ENCODE data around the gene POLR1G. TPM values are rescaled to one million over a fixed set of nuclear protein-coding genes. Genes with fewer than 3 reads are reported as not detected.

The POLR1G gene
- total RNA-seq, 1 donor from 2014 or later, result 26.5 TPM

DNA sequence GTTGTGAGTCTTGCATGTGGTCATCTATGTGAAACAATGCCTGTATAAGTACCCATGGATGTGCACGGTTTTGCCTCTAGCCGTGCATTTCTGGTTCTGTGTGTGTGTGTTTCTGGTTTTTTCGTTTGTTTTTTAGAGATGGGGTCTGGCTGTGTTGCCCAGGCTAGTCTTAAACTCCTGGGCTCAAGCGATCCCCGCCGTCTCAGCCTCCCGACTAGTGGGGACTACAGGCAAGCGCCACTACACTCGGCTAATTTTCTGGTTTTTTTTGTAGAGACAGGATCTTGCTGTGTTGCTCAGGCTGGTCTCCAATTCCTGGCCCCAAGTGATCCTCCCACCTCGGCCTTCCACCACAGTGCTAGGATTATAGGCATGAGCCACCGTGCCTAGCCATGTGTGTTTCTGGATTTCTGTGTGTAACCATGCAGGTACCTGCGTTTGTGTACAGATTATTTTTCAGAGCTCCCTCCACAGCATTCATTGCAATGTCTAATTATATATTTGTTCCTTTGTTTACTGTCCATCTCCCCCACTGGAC, 45.5 kb downstream of the POLR1G start:
- Mint-ChIP-seq H3K36me3 (ENCODE audit: low read depth) (no peaks in the 10 kb centered on the region), H3K4me3 (peak overlapping the region; percentile 88), H3K27me3 (peaks cover 18% of the 10 kb centered on the region), H3K27ac (peak overlapping the region; percentile 96), H3K4me1 (peaks cover 45% of the 10 kb centered on the region), H3K9me3 (no peaks in the 10 kb centered on the region)
- no peak for DNase-seq
- intact Hi-C loops (cut with micrococcal nuclease), result loop anchor here (1.0 kb wide), 2 partner anchors 9 to 26 kb away; no protein-coding TSS in a partner anchor

DNA sequence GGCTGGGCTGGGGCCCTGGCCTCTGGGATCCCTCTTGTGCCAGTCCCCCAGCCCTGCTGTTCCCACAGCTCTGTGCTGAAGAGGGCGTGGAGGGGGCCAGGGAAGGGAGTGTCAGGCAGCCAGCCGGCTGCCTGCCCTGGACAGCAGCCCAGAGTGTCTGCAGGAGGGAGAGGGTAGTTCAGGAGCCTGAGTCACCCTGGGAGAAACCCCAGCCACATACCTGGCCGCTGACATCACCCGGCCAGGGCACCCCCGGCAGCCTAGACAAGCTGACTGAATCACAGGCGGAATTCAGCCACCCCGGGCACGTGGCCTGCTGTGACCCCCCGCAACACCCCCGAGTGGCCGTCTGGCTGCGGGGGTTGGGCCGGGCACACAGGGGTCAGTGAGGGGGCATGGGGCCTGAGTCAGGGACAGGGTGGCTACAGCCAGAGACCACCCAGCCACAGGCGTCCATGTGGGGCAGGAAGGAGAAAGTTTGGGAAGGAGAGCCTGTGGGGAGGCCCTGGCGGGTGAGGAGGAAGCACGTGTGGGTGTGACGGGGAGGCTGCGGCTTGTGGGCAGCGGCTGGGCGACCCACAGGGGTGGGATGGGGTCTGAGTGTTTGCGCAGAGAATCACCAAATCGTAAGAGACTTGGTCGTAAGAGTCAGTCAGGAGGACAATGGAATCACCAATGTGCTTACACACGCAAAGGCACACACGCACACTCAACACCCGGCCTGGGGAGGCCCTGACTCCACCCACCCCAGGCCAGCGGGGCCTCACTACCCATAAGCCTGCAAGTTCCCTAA, 49.5 kb downstream of the POLR1G start:
- H3K36me3 Mint-ChIP-seq (ENCODE audit: low read depth), result no peaks in the 10 kb centered on the region
- intact Hi-C loops (cut with micrococcal nuclease), result loop anchor here (1.0 kb wide), 1 partner anchor 9 kb away; no protein-coding TSS in a partner anchor
- peak overlapping the region; percentile 65 for H3K4me3 Mint-ChIP-seq
- no peaks in the 10 kb centered on the region for H3K9me3 Mint-ChIP-seq
- H3K27me3 Mint-ChIP-seq, result peaks cover 25% of the 10 kb centered on the region
- H3K27ac Mint-ChIP-seq, result peak overlapping the region; percentile 76
- DNase-seq, result peak; percentile 76
- peaks cover 29% of the 10 kb centered on the region for H3K4me1 Mint-ChIP-seq

DNA sequence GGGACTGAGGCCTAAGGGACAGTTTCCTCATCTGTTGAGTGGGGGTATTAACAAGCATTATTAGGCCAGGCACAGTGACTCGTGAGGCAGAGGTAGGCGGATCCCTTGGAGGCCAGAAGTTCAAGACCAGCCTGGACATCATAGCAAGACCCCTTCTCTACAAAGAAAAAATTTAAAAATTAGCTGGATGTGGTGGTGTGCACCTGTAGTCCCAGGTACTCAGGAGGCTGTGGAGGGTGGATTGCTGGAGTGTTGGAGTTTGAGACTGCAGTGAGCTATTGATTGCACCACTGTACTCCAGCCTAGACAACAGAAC, 50.0 kb downstream of the POLR1G start:
- no peak for DNase-seq
- Mint-ChIP-seq H3K9me3 (no peaks in the 10 kb centered on the region), H3K4me3 (no peak overlapping the region), H3K27me3 (peaks cover 24% of the 10 kb centered on the region), H3K4me1 (peaks cover 24% of the 10 kb centered on the region), H3K36me3 (ENCODE audit: low read depth) (no peaks in the 10 kb centered on the region), H3K27ac (no peak overlapping the region)
- intact Hi-C loops (cut with micrococcal nuclease), result loop anchor here (1.0 kb wide), 1 partner anchor 9 kb away; no protein-coding TSS in a partner anchor

DNA sequence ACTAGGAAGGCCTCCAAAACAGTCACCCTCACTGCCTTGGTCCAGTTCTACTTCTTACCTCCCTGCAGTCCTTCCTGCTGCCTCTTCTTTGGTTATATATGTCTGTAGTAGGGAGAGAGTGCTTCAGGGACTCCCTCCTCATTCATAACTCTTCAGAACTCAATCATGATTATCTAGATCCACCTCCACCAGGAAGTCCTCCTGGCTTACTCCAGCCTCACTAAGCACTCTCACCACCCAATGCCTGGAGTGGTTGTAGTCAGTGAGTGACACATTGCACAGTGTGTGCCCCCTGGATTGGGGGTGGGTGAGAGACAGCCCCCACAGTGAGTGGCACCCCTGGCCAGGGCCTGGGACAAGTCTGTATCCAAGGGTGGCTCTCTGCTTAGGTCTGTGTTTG, 51.3 kb downstream of the POLR1G start:
- H3K4me3 Mint-ChIP-seq, result no peak overlapping the region
- H3K4me1 Mint-ChIP-seq, result peaks cover 15% of the 10 kb centered on the region
- H3K27ac Mint-ChIP-seq, result no peak overlapping the region
- H3K36me3 Mint-ChIP-seq (ENCODE audit: low read depth), result no peaks in the 10 kb centered on the region
- DNase-seq, result no peak
- H3K9me3 Mint-ChIP-seq, result no peaks in the 10 kb centered on the region
- intact Hi-C loops (cut with micrococcal nuclease), result no loop called here
- peaks cover 19% of the 10 kb centered on the region for H3K27me3 Mint-ChIP-seq

Other genes with a start within 250 kb of the POLR1G start
- 0.16 and 0.28 TPM in 2 replicates for gene NKPD1, start 245.7 kb upstream of the POLR1G start, total RNA-seq
- gene TRAPPC6A, start 228.4 kb upstream of the POLR1G start, total RNA-seq, result 24.7 and 28.5 TPM in 2 replicates
- 10.1 and 12.2 TPM in 2 replicates for gene BLOC1S3, start 227.9 kb upstream of the POLR1G start, total RNA-seq
- not detected in 2 replicates for gene EXOC3L2, start 161.2 kb upstream of the POLR1G start, total RNA-seq
- gene MARK4, start 155.4 kb upstream of the POLR1G start, total RNA-seq, result 26.1 and 29.0 TPM in 2 replicates
- not detected in 2 replicates for gene CKM, start 83.8 kb upstream of the POLR1G start, total RNA-seq
- not detected in 2 replicates for gene KLC3, start 65.9 kb upstream of the POLR1G start, total RNA-seq
- 30.9 and 33.6 TPM in 2 replicates for gene ERCC2, start 36.1 kb upstream of the POLR1G start, total RNA-seq
- 12.7 and 13.4 TPM in 2 replicates for gene PPP1R13L, start 1.6 kb upstream of the POLR1G start, total RNA-seq
- gene ERCC1, start 17.3 kb downstream of the POLR1G start, total RNA-seq, result 123 and 124 TPM in 2 replicates
- 11.3 TPM in 2 replicates for gene FOSB, start 61.4 kb downstream of the POLR1G start, total RNA-seq
- 2.6 and 2.8 TPM in 2 replicates for gene RTN2, start 90.4 kb downstream of the POLR1G start, total RNA-seq
- 1.3 and 1.9 TPM in 2 replicates for gene PPM1N, start 91.8 kb downstream of the POLR1G start, total RNA-seq
- gene VASP, start 100.8 kb downstream of the POLR1G start, total RNA-seq, result 215 and 219 TPM in 2 replicates
- gene OPA3, start 178.2 kb downstream of the POLR1G start, total RNA-seq, result 14.0 and 15.3 TPM in 2 replicates
- not detected in 2 replicates for gene GPR4, start 195.6 kb downstream of the POLR1G start, total RNA-seq
- 157 and 180 TPM in 2 replicates for gene EML2, start 232.8 kb downstream of the POLR1G start, total RNA-seq